PC-9 (cell line): ENCODE results near the gene KRTAP5-6.

Experiments
- EZH2 ChIP-seq: fragments of 200-600 bp; sonication (generic); IDR thresholded peaks from 2 replicates; pipeline ENCODE4 v1.8.0; 2017; ENCODE audit warnings: antibody characterized with exemption, low read depth
- TF ChIP-seq, protein P1 (sequence below): fragments of 200-600 bp; sonication (generic); conservative IDR thresholded peaks from 2 replicates; pipeline ENCODE4 v1.6.1; 2017; ENCODE audit warnings: mixed run types, antibody characterized with exemption, mild to moderate bottlenecking, moderate library complexity

DNA sequence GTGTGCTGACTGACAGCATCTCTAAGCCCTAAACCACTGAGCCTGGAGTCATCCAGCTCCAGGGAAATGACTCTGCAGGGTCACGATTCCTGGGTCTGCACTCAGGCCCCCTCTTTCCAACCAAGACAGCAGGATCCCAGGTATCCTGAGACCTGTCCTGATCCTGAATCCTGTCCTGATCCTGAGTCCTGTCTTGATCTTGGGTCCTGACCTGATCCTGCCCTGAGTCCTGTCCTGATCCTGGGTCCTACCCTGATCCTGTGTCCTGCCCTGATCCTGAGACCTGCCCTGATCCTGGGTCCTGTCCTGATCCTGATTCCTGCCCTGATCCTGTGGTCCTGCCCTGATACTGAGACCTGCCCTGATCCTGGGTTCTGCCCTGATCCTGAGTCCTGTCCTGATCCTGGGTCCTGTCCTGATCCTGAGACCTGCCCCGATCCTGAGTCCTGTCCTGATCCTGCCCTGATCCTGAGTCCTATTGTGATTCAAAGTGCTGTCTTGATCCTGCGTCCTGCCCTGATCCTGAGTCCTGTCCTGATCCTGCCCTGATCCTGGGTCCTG, 1.4 kb upstream of the KRTAP5-6 start:
- TF ChIP-seq, protein P1, sequence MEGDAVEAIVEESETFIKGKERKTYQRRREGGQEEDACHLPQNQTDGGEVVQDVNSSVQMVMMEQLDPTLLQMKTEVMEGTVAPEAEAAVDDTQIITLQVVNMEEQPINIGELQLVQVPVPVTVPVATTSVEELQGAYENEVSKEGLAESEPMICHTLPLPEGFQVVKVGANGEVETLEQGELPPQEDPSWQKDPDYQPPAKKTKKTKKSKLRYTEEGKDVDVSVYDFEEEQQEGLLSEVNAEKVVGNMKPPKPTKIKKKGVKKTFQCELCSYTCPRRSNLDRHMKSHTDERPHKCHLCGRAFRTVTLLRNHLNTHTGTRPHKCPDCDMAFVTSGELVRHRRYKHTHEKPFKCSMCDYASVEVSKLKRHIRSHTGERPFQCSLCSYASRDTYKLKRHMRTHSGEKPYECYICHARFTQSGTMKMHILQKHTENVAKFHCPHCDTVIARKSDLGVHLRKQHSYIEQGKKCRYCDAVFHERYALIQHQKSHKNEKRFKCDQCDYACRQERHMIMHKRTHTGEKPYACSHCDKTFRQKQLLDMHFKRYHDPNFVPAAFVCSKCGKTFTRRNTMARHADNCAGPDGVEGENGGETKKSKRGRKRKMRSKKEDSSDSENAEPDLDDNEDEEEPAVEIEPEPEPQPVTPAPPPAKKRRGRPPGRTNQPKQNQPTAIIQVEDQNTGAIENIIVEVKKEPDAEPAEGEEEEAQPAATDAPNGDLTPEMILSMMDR: no peak
- no peak for TF ChIP-seq EZH2
